ENCODE results near the gene PADI2.

DNA sequence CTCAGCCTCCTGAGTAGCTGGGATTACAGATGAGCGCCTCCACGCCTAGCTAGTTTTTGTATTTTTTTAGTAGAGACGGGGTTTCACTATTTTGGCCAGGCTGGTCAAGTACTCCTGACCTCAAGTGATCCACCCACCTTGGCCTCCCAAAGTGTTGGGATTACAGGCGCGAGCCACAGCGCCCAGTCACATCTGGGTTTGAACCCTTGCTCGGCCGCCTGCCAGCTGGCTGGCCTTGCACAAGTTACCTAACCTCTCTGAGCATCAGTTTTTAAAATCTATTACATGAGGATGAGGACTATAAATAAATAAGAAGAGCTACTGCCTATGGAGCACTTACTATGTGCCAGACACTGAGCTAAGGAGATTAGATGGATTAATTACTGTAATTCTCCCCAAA lies 17.7 kb upstream of the PADI2 start:
- TF ChIP-seq CTCF (conservative IDR thresholded peaks at IDR 0.05; ENCODE audit: low read length) (no peak), EZH2phosphoT487 (IDR thresholded peaks at IDR 0.05; ENCODE audit: borderline replicate concordance) (no peak)

Data from Loucy (cell line).